ENCODE results near the gene RHPN2. TPM values are rescaled to one million over a fixed set of nuclear protein-coding genes. Genes with fewer than 3 reads are reported as not detected.
A peak's percentile ranks its signal among the peaks of the same experiment; 100 is the strongest.
"Not testable (repeated sequence)": the region's sequence is repeated elsewhere in the genome, so short reads cannot be mapped to it uniquely, and the experiment has no call there.

RHPN2 gene
- polyA plus RNA-seq, 2 of the 4 experiments (the other 2 are of a cell fraction) = 60.5 to 140 TPM

DNA sequence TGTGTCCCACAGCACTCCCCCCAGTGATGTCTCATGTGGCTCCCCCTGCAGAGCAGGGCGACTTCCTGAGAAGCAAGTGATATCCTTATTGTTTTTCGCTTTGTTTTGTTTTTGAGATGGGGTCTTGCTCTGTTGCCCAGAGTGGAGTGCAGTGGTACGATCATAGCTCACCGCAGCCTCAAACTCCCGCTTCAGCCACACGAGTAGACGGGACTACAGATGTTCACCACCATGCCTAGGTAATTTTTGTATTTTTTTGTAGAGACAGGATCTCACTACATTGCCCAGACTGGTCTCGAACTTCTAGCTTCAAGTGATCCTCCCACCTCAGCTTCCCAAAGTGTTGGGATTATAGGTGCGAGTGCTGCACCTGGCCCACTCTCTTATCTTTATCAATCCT, 97.9 kb downstream of the RHPN2 start:
- WGBS (ENCODE audit: missing lambda C conversion rate) = 93% methylated on average over 9 of the region's 9 CpGs
- Histone ChIP-seq H3K4me1 (peaks cover 12% of the 10 kb centered on the region; the same call in 2 of the 3 replicates), H3K27ac (no peak overlapping the region), H3K4me2 (no peak overlapping the region), H3K4me3 (no peak overlapping the region), H3K9me3 (no peaks in the 10 kb centered on the region)
- no peak for TF ChIP-seq TFCP2L1 (CRISPR knock-in tag; IDR thresholded peaks at IDR 0.05)
- TF ChIP-seq ZC3H11A (IDR thresholded peaks at IDR 0.05) = no peak
- TF ChIP-seq EP300 (IDR thresholded peaks at IDR 0.05) = no peak
- TF ChIP-seq, protein P1, sequence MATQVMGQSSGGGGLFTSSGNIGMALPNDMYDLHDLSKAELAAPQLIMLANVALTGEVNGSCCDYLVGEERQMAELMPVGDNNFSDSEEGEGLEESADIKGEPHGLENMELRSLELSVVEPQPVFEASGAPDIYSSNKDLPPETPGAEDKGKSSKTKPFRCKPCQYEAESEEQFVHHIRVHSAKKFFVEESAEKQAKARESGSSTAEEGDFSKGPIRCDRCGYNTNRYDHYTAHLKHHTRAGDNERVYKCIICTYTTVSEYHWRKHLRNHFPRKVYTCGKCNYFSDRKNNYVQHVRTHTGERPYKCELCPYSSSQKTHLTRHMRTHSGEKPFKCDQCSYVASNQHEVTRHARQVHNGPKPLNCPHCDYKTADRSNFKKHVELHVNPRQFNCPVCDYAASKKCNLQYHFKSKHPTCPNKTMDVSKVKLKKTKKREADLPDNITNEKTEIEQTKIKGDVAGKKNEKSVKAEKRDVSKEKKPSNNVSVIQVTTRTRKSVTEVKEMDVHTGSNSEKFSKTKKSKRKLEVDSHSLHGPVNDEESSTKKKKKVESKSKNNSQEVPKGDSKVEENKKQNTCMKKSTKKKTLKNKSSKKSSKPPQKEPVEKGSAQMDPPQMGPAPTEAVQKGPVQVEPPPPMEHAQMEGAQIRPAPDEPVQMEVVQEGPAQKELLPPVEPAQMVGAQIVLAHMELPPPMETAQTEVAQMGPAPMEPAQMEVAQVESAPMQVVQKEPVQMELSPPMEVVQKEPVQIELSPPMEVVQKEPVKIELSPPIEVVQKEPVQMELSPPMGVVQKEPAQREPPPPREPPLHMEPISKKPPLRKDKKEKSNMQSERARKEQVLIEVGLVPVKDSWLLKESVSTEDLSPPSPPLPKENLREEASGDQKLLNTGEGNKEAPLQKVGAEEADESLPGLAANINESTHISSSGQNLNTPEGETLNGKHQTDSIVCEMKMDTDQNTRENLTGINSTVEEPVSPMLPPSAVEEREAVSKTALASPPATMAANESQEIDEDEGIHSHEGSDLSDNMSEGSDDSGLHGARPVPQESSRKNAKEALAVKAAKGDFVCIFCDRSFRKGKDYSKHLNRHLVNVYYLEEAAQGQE (IDR thresholded peaks at IDR 0.05) = no peak
- no peak for TF ChIP-seq NPAS2 (CRISPR knock-in tag; IDR thresholded peaks at IDR 0.05; ENCODE audit: borderline replicate concordance)
- TF ChIP-seq RCOR1 (IDR thresholded peaks at IDR 0.05; ENCODE audit: low read depth, low read length) = no peak
- TF ChIP-seq GATA3 (IDR thresholded peaks at IDR 0.05; ENCODE audit: borderline replicate concordance) = no peak
- TF ChIP-seq CHD2 (IDR thresholded peaks at IDR 0.05; ENCODE audit: low read length, partially characterized antibody) = no peak
- no peak for TF ChIP-seq HOXA7 (CRISPR knock-in tag; IDR thresholded peaks at IDR 0.05)
- TF ChIP-seq, protein P2, sequence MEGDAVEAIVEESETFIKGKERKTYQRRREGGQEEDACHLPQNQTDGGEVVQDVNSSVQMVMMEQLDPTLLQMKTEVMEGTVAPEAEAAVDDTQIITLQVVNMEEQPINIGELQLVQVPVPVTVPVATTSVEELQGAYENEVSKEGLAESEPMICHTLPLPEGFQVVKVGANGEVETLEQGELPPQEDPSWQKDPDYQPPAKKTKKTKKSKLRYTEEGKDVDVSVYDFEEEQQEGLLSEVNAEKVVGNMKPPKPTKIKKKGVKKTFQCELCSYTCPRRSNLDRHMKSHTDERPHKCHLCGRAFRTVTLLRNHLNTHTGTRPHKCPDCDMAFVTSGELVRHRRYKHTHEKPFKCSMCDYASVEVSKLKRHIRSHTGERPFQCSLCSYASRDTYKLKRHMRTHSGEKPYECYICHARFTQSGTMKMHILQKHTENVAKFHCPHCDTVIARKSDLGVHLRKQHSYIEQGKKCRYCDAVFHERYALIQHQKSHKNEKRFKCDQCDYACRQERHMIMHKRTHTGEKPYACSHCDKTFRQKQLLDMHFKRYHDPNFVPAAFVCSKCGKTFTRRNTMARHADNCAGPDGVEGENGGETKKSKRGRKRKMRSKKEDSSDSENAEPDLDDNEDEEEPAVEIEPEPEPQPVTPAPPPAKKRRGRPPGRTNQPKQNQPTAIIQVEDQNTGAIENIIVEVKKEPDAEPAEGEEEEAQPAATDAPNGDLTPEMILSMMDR (IDR thresholded peaks at IDR 0.05) = no peak
- TF ChIP-seq HDAC2 (IDR thresholded peaks at IDR 0.05) = no peak
- TF ChIP-seq HOXB5 (CRISPR knock-in tag; IDR thresholded peaks at IDR 0.05) = no peak
- ATAC-seq = no peak
- no peak for DNase-seq (ENCODE audit: low read depth in 1 of 2, low spot score in 1 of 2)
- ChIA-PET CTCF (interaction anchor here (0.7 to 3.0 kb wide), 8 partner anchors 10 to 839 kb away, joined by 3 to 15 read pairs (median 4); no protein-coding TSS in a partner anchor), POLR2A (no interaction called here)
- peak; percentile 49 for FAIRE-seq

- H3K27ac ChIP-seq = no peak overlapping the region
- ATAC-seq = peak; percentile 48 to 53; a peak in 4 of 6 replicates
Measured at GRCh38 chr19:32945260-32945659, 119.4 kb downstream of the RHPN2 start.

DNA sequence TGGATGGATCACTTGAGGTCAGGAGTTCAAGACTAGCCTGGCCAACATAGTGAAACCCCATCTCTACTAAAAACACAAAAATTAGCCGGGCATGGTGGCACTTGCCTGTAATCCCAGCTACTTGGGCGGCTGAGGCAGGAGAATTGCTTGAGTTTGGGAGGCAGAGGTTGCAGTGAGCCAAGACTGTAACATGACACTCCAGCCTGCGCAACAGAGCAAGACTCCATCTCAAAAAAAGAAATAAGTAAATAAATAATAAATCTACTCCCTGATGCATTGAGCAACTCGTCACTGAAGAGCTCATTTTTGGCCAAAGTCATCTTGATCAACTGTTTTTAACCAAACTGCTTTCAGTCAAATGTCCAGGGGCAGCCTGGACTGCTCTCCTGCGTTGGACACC, 123.4 kb downstream of the RHPN2 start:
- H3K4me3 ChIP-seq; H3K4me2 ChIP-seq; POLR2A ChIA-PET; H3K9me3 ChIP-seq; FAIRE-seq; H3K4me1 ChIP-seq; H3K27ac ChIP-seq; DNase-seq (ENCODE audit: low read depth in 1 of 2, low spot score in 1 of 2); ATAC-seq: not testable (repeated sequence)
- CTCF ChIA-PET = interaction anchor here (0.6 to 2.0 kb wide), 9 partner anchors 11 to 280 kb away, joined by 3 to 8 read pairs (median 4); no protein-coding TSS in a partner anchor
- WGBS (ENCODE audit: missing lambda C conversion rate) = 81% methylated on average over 5 of the region's 5 CpGs

More at GRCh38 chr19:32945260-32945659, 119.4 kb downstream of the RHPN2 start:
- no peak for DNase-seq (ENCODE audit: low read depth in 1 of 2, low spot score in 1 of 2)
- no peak overlapping the region for H3K4me3 ChIP-seq
- 80% methylated on average over 3 of the region's 3 CpGs for WGBS (ENCODE audit: missing lambda C conversion rate)
- no peak for FAIRE-seq
- ChIA-PET CTCF (interaction anchor here (0.7 to 1.9 kb wide), 10 partner anchors 10 to 239 kb away, joined by 3 to 8 read pairs (median 4); partner anchors contain the start of gene CEP89), POLR2A (interaction anchor here (0.5 to 0.6 kb wide), 2 partner anchors 26 to 176 kb away, joined by 3 to 5 read pairs; no protein-coding TSS in a partner anchor)
- H3K9me3 ChIP-seq = no peaks in the 10 kb centered on the region
- no peak overlapping the region for H3K4me2 ChIP-seq
- TF ChIP-seq ZNF302 (CRISPR knock-in tag; IDR thresholded peaks at IDR 0.05) (no peak), POLR2AphosphoS2 (conservative IDR thresholded peaks at IDR 0.05; ENCODE audit: low read length) (no peak), TP53 (CRISPR knock-in tag; IDR thresholded peaks at IDR 0.05) (no peak), NPAS2 (CRISPR knock-in tag; IDR thresholded peaks at IDR 0.05; ENCODE audit: borderline replicate concordance) (no peak), ATOH8 (CRISPR knock-in tag; IDR thresholded peaks at IDR 0.05; ENCODE audit: low read depth) (no peak), BCL3 (IDR thresholded peaks at IDR 0.05) (no peak), KDM1A (IDR thresholded peaks at IDR 0.05; ENCODE audit: low read depth) (no peak), SREBF2 (IDR thresholded peaks at IDR 0.05) (no peak)
- no peaks in the 10 kb centered on the region for H3K4me1 ChIP-seq
